PC-9 (cell line): ENCODE data around the gene TMEM163. TPM values are rescaled to one million over a fixed set of nuclear protein-coding genes. Genes with fewer than 3 reads are reported as not detected.

Experiments used
- BruUV-seq: library from RNA; stranded (reverse); fragments of 400-500 nt; replicated peaks from 2 replicates; lab custom pipeline; 2021; lab: Mats Ljungman, UMichigan
- CTCF ChIA-PET: fragments of 300-600 bp; sonication (Branson Sonifier 250); formaldehyde crosslinking; loops from one replicate; lab custom pipeline; 2022; ENCODE audit warnings: antibody characterized with exemption; lab: Charles Lee
- POLR2A ChIA-PET: fragments of 300-600 bp; sonication (Branson Sonifier 250); formaldehyde crosslinking; loops from one replicate; lab custom pipeline; 2022; ENCODE audit warnings: antibody characterized with exemption; ENCODE audit not compliant: unreplicated experiment; lab: Charles Lee
- DNase-seq, 2 experiments: peaks; one replicate each; pipeline versions ENCODE4 v3.0.0 to v3.0.0-alpha.2; 2015 to 2022; ENCODE audit warnings: mixed read lengths in 1 of 2
- H2AFZ ChIP-seq: fragments of 200-600 bp; sonication (generic); 2 replicates; pipeline ENCODE4 v1.8.1; 2017; ENCODE audit warnings: antibody characterized with exemption
- H3F3A ChIP-seq: fragments of 200-600 bp; sonication (generic); 2 replicates; pipeline ENCODE4 v1.8.1; 2017; ENCODE audit warnings: antibody characterized with exemption, mild to moderate bottlenecking, low read depth; ENCODE audit not compliant: insufficient read depth
- H3K27ac ChIP-seq: fragments of 200-600 bp; sonication (generic); 2 replicates; pipeline ENCODE4 v1.6.1; 2016; ENCODE audit warnings: mixed run types
- H3K27me3 ChIP-seq: fragments of 200-600 bp; sonication (generic); 2 replicates; pipeline ENCODE4 v1.6.1; 2016; ENCODE audit warnings: low read depth, mixed run types; ENCODE audit not compliant: insufficient read depth
- H3K36me3 ChIP-seq: fragments of 200-600 bp; sonication (generic); 2 replicates; pipeline ENCODE4 v1.6.1; 2016; ENCODE audit warnings: low read depth, mixed run types
- H3K4me1 ChIP-seq: fragments of 200-600 bp; sonication (generic); replicated peaks from 2 replicates; pipeline ENCODE4 v1.6.1; 2016; ENCODE audit warnings: mixed run types; ENCODE audit not compliant: insufficient read depth
- H3K4me2 ChIP-seq: fragments of 200-600 bp; sonication (generic); 2 replicates; pipeline ENCODE4 v1.6.1; 2017; ENCODE audit warnings: mixed run types
- H3K4me3 ChIP-seq: fragments of 200-600 bp; sonication (generic); 2 replicates; pipeline ENCODE4 v1.6.1; 2016; ENCODE audit warnings: mixed run types
- H3K79me2 ChIP-seq: fragments of 200-600 bp; sonication (generic); 2 replicates; pipeline ENCODE4 v1.6.1; 2017; ENCODE audit warnings: low read depth, mixed run types
- H3K9me2 ChIP-seq: fragments of 200-600 bp; sonication (generic); 2 replicates; pipeline ENCODE4 v1.8.1; 2017; ENCODE audit warnings: mild to moderate bottlenecking; ENCODE audit not compliant: insufficient read depth
- H3K9me3 ChIP-seq: fragments of 200-600 bp; sonication (generic); 2 replicates; pipeline ENCODE4 v1.8.1; 2016; ENCODE audit warnings: low read depth; ENCODE audit not compliant: insufficient read depth
- H4K20me1 ChIP-seq: fragments of 200-600 bp; sonication (generic); 2 replicates; pipeline ENCODE4 v1.8.1; 2017; ENCODE audit not compliant: insufficient read depth
- EZH2 ChIP-seq: fragments of 200-600 bp; sonication (generic); IDR thresholded peaks from 2 replicates; pipeline ENCODE4 v1.8.0; 2017; ENCODE audit warnings: antibody characterized with exemption, low read depth
- intact Hi-C: fragments of 100-400 bp; cut with micrococcal nuclease; formaldehyde crosslinking; loops from one replicate; pipeline ENCODE4 v1.10.0; 2022; ENCODE audit not compliant: unreplicated experiment
- total RNA-seq: library from RNA; stranded (reverse); gene quantifications from 2 replicates; pipeline ENCODE4 v1.2.3, GENCODE V29; 2021
- TF ChIP-seq, protein P1 (sequence below): fragments of 200-600 bp; sonication (generic); conservative IDR thresholded peaks from 2 replicates; pipeline ENCODE4 v1.6.1; 2017; ENCODE audit warnings: mixed run types, antibody characterized with exemption, mild to moderate bottlenecking, moderate library complexity

Gene TMEM163
- total RNA-seq, 1 experiment from 2014 or later: 1.4 TPM

DNA sequence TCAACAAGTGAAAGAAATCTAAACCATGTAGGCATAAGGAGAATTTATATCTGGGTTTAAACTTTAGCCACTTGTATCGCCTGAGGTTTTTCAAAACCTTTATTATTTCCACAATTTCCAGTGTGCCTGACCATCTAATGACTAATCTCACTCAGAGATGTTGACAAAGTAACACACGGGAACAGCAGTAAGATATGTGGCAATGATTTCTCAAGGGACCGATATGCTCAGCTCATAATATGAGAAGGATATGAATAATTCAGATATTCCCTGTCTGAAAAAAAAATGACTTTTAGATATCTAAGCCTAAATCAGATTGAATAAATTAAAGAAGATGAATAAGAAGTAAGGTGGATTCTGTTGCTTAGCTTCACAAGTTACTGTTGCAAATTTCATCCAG is 43.5 kb downstream of the TMEM163 start:
- CTCF ChIA-PET: no interaction called here
- H3K9me3 ChIP-seq: peaks cover 4% of the 10 kb centered on the region; the same call in 1 of the 2 replicates
- H3K36me3 ChIP-seq: no peaks in the 10 kb centered on the region
- H3K79me2 ChIP-seq: no peaks in the 10 kb centered on the region
- H3K27me3 ChIP-seq: no peaks in the 10 kb centered on the region
- peaks cover 18% of the 10 kb centered on the region for H3K4me1 ChIP-seq
- no peaks in the 10 kb centered on the region; the same call in 1 of the 2 replicates for H3F3A ChIP-seq
- TF ChIP-seq EZH2: no peak
- TF ChIP-seq, protein P1, sequence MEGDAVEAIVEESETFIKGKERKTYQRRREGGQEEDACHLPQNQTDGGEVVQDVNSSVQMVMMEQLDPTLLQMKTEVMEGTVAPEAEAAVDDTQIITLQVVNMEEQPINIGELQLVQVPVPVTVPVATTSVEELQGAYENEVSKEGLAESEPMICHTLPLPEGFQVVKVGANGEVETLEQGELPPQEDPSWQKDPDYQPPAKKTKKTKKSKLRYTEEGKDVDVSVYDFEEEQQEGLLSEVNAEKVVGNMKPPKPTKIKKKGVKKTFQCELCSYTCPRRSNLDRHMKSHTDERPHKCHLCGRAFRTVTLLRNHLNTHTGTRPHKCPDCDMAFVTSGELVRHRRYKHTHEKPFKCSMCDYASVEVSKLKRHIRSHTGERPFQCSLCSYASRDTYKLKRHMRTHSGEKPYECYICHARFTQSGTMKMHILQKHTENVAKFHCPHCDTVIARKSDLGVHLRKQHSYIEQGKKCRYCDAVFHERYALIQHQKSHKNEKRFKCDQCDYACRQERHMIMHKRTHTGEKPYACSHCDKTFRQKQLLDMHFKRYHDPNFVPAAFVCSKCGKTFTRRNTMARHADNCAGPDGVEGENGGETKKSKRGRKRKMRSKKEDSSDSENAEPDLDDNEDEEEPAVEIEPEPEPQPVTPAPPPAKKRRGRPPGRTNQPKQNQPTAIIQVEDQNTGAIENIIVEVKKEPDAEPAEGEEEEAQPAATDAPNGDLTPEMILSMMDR: no peak
- no peak overlapping the region for H3K27ac ChIP-seq
- H3K4me3 ChIP-seq: no peak overlapping the region
- intact Hi-C loops: no loop called here
- H3K4me2 ChIP-seq: no peak overlapping the region
- no TSS peak for BruUV-seq
- POLR2A ChIA-PET: interaction anchor here (0.5 kb wide), 1 partner anchor 33 kb away, joined by 3 read pairs; no protein-coding TSS in a partner anchor
- no peaks in the 10 kb centered on the region for H4K20me1 ChIP-seq
- H2AFZ ChIP-seq: no peak overlapping the region
- DNase-seq: no peak
- no peaks in the 10 kb centered on the region for H3K9me2 ChIP-seq

DNA sequence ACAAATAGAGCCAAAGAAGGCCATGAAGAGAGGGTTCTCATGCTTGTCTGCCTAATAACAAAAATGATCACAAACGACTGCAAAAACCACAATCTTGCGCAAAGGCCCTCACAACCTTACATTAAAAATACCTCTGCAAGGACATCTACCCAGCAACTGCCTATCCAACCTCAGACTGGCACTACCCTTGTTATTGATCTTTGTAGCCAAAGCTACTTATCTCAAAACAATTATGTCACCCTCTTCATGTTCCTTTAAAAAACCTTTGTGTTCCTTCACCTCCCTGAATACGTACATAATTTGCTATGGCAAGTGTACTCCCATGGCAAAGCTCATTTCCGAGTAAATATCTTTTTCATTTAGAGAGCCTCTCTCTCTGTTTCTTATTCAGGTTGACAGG is 44.1 kb downstream of the TMEM163 start:
- no peak overlapping the region for H3K4me2 ChIP-seq
- no peaks in the 10 kb centered on the region for H3K79me2 ChIP-seq
- intact Hi-C loops: no loop called here
- BruUV-seq: no TSS peak
- TF ChIP-seq EZH2: no peak
- TF ChIP-seq, protein P1: no peak
- H3K9me2 ChIP-seq: no peaks in the 10 kb centered on the region
- ChIA-PET POLR2A (no interaction called here), CTCF (no interaction called here)
- H3F3A ChIP-seq: no peaks in the 10 kb centered on the region; the same call in 1 of the 2 replicates
- no peak overlapping the region for H3K27ac ChIP-seq
- H4K20me1 ChIP-seq: no peaks in the 10 kb centered on the region
- H2AFZ ChIP-seq: no peak overlapping the region
- H3K9me3 ChIP-seq: peaks cover 4% of the 10 kb centered on the region; the same call in 1 of the 2 replicates
- no peak overlapping the region for H3K4me3 ChIP-seq
- DNase-seq: no peak
- H3K27me3 ChIP-seq: no peaks in the 10 kb centered on the region
- peaks cover 18% of the 10 kb centered on the region for H3K4me1 ChIP-seq
- H3K36me3 ChIP-seq: no peaks in the 10 kb centered on the region

DNA sequence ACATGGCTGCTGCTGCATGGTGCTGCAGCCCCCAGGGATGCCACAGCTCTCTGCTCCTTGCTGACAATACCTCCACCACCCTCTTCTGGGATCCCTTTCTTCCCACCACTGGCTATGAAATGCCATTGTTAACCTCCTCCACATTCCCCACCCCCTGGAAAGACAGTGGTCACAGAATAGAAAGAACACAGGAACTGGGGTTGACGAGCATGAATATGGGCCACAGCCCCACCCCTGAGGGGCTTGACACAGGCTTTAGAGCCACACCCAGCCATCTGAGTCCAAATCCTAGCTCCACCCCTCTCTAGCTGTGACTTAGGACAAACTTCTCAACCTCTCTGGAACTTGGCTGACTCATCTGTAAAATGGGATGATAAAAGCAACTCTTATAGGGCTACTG is 47.3 kb downstream of the TMEM163 start:
- H3K36me3 ChIP-seq: no peaks in the 10 kb centered on the region
- TF ChIP-seq, protein P1: no peak
- no peak for TF ChIP-seq EZH2
- H2AFZ ChIP-seq: no peak overlapping the region
- ChIA-PET CTCF (no interaction called here), POLR2A (no interaction called here)
- no peaks in the 10 kb centered on the region for H3K79me2 ChIP-seq
- H4K20me1 ChIP-seq: no peaks in the 10 kb centered on the region
- intact Hi-C loops: no loop called here
- H3K9me2 ChIP-seq: no peaks in the 10 kb centered on the region
- H3F3A ChIP-seq: no peaks in the 10 kb centered on the region; the same call in 1 of the 2 replicates
- no TSS peak for BruUV-seq
- no peaks in the 10 kb centered on the region for H3K27me3 ChIP-seq
- no peak overlapping the region for H3K4me2 ChIP-seq
- no peak overlapping the region for H3K27ac ChIP-seq
- H3K4me1 ChIP-seq: peaks cover 17% of the 10 kb centered on the region
- DNase-seq: no peak
- H3K4me3 ChIP-seq: no peak overlapping the region
- peaks cover 4% of the 10 kb centered on the region; the same call in 1 of the 2 replicates for H3K9me3 ChIP-seq
